ENCODE results near the gene UTP15.

UTP15 gene

DNA sequence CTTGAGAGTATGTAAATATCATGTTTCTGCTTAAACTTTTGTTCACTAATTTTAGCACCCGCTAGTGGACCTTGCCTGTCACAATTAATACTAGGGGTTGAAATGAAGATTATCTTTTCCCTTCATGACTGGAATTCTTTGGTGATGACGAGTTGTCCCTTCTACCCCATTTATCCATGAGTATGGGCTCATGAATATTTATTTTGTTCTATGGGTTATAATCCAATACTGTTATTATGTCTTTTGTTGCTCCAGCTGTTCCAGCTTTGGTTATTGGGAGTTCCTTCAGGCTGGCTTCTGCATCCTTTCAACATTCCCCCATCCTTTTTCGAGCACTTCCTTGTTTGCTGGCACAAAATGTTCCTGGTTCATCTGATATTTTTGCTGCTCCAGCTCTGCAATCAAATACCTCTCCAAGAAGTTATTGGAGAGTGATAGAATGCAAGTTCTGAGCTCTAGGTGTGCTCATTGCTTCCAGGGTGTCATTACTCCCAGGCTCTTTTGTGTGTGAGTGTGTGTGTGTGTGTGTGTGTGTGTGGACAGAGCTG, 40.7 kb downstream of the UTP15 start:
- Histone ChIP-seq H3K9me3 (ENCODE audit: insufficient read depth, low read depth, low read length) (0 out of 2 replicates have a peak, but pooled peaks cover 5% of the 10 kb centered on the region), H3K27me3 (ENCODE audit: insufficient read depth, low read length) (no peaks in the 10 kb centered on the region), H3K36me3 (ENCODE audit: insufficient read depth, low read length) (no peaks in the 10 kb centered on the region), H3K27ac (ENCODE audit: low read depth, low read length) (no peak overlapping the region), H3K4me1 (ENCODE audit: insufficient read depth, low read length) (no peaks in the 10 kb centered on the region), H3K4me3 (ENCODE audit: low read length) (no peak overlapping the region), H3K9ac (ENCODE audit: low read depth, low read length) (no peak overlapping the region)
- 100% methylated on average over 1 of the region's 3 CpGs for WGBS

DNA sequence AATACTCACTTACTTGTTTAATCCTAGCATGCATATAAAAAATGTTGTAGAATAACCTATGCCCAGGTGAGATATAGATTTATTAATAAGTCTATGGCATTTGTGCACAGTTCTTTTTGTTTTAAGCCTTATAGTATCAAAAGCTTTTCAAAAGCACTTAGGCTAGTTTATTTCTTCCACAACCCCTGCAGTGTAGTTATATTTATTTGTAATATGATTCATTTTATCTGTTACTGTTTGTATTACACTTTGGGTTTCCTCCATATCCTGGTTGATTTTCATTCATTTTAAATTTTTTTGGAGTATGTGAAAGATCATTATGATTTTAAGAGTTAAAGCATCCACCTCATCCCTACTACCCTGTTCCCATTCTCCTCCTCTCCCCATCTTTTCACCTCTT, 41.7 kb downstream of the UTP15 start:
- H3K4me1 ChIP-seq (ENCODE audit: insufficient read depth, low read length) = no peaks in the 10 kb centered on the region

DNA sequence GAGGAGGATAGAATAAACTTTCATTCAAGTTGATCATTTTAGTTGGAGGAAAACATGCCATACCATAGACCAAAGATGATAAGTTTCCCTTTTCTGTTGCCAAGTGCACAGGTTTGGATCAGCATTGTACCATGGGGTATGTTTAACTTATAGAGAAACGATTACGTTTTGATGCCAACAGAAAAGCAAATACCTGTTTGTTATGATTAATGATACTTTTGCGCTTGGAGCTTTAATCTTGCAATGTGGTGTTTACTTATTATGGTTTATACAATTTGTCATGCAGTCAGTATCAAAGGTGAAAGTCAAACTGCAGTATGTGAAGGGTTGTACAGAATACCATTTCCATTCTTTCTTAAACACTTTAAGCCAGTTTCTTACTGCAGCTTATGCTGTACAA, 47.3 kb downstream of the UTP15 start:
- whole genome bisulfite sequencing = 95% methylated on average over 3 of the region's 3 CpGs
- Histone ChIP-seq H3K4me3 (ENCODE audit: low read length) (no peak overlapping the region), H3K36me3 (ENCODE audit: insufficient read depth, low read length) (no peaks in the 10 kb centered on the region), H3K27ac (ENCODE audit: low read depth, low read length) (no peak overlapping the region), H3K9me3 (ENCODE audit: insufficient read depth, low read depth, low read length) (no peaks in the 10 kb centered on the region), H3K4me1 (ENCODE audit: insufficient read depth, low read length) (no peaks in the 10 kb centered on the region), H3K9ac (ENCODE audit: low read depth, low read length) (no peak overlapping the region), H3K27me3 (ENCODE audit: insufficient read depth, low read length) (no peaks in the 10 kb centered on the region)

More for the DNA sequence above, 41.7 kb downstream of the UTP15 start:
- no peaks in the 10 kb centered on the region for H3K9me3 ChIP-seq (ENCODE audit: insufficient read depth, low read depth, low read length)
- H3K27ac ChIP-seq (ENCODE audit: low read depth, low read length) = no peak overlapping the region
- no peaks in the 10 kb centered on the region for H3K36me3 ChIP-seq (ENCODE audit: insufficient read depth, low read length)
- H3K4me3 ChIP-seq (ENCODE audit: low read length) = no peak overlapping the region
- no peak overlapping the region for H3K9ac ChIP-seq (ENCODE audit: low read depth, low read length)
- H3K27me3 ChIP-seq (ENCODE audit: insufficient read depth, low read length) = no peaks in the 10 kb centered on the region

DNA sequence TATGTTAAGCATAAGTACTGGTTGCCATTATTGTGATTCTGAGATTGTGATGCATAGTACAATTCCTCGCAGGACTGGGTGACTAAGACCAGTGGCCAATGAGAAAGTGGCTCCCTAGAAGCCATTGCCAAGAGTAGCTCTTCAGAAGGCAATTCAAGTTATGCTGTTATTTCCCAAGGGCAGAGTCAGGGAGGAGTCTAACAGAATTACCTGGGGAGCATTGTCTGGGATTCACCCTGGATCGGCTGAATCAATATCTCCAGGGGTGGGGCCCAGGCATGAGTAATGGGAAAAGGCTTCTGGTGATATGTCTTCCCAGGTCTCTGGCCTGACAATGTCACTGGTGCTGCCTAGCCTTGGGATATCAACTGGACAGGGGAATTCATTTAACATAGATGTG, 49.5 kb downstream of the UTP15 start:
- H3K9ac ChIP-seq (ENCODE audit: low read depth, low read length) = no peak overlapping the region

DNA sequence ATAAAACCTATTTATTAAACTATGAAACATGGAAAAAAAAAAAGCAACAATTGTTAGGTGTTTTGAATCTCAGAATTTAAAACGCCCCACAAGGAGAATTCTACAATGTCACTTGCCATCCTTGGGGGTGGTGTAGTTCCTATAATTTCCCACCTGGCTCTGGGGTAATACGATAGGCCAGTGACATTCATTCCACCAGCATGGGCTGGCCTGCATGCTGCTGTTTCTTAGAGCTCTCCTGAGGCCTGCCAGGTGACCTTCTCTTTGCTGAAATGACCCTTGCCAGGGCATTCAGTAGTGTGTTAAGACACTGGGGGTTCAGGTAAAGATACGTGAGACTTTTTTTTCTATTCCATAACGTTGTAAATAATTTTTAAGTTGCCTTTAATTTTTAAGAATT, 50.4 kb downstream of the UTP15 start:
- Histone ChIP-seq H3K9me3 (ENCODE audit: insufficient read depth, low read depth, low read length) (no peaks in the 10 kb centered on the region), H3K36me3 (ENCODE audit: insufficient read depth, low read length) (no peaks in the 10 kb centered on the region), H3K27ac (ENCODE audit: low read depth, low read length) (no peak overlapping the region), H3K4me3 (ENCODE audit: low read length) (no peak overlapping the region), H3K27me3 (ENCODE audit: insufficient read depth, low read length) (no peaks in the 10 kb centered on the region), H3K4me1 (ENCODE audit: insufficient read depth, low read length) (no peaks in the 10 kb centered on the region), H3K9ac (ENCODE audit: low read depth, low read length) (no peak overlapping the region)
- 99% methylated on average over 3 of the region's 4 CpGs for WGBS

More for the DNA sequence above, 49.5 kb downstream of the UTP15 start:
- H3K36me3 ChIP-seq (ENCODE audit: insufficient read depth, low read length) = no peaks in the 10 kb centered on the region
- H3K27ac ChIP-seq (ENCODE audit: low read depth, low read length) = no peak overlapping the region
- no peaks in the 10 kb centered on the region for H3K4me1 ChIP-seq (ENCODE audit: insufficient read depth, low read length)
- 75% methylated on average over 2 of the region's 2 CpGs for WGBS
- no peak overlapping the region for H3K4me3 ChIP-seq (ENCODE audit: low read length)
- H3K27me3 ChIP-seq (ENCODE audit: insufficient read depth, low read length) = no peaks in the 10 kb centered on the region
- H3K9me3 ChIP-seq (ENCODE audit: insufficient read depth, low read depth, low read length) = no peaks in the 10 kb centered on the region

DNA sequence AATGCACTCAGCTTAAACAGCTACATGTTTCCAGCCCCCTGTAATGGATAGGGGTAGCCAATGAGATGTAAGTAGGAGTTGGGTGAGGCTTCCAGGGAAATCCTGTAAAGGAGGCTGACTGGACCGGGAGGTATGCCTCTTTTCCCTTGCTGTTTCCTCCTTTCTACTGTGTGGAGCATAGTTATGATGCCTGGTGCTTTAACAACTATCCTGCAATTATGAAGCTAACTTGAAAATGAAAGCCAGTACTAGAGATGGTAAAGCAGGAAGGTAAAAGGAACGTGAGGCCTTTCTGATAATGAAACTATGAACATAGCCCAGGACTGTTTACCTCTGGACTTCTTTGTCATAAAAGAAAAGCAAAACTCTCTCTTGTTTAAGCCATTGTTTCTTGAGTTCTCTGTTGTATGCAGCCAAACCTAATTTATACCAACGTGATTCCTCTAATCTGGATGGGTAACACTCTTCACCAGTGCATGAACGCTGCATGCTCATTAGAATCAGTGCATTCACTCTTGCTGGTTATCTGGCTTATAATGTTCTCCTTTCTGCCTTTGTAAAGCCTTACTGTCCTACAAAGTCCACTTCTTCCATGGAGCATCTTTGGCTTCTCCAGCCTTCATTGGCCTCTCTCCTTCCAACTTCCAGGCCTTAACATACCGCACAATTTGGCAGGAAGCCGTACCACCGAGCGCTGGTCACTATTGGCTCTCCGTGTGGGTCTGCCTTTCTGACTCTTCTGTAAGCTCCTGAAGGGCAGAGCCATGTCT, 52.2 kb downstream of the UTP15 start:
- Histone ChIP-seq H3K9me3 (ENCODE audit: insufficient read depth, low read depth, low read length) (no peaks in the 10 kb centered on the region), H3K27me3 (ENCODE audit: insufficient read depth, low read length) (no peaks in the 10 kb centered on the region), H3K27ac (ENCODE audit: low read depth, low read length) (no peak overlapping the region), H3K9ac (ENCODE audit: low read depth, low read length) (no peak overlapping the region), H3K4me1 (ENCODE audit: insufficient read depth, low read length) (0 out of 2 replicates have a peak, but pooled peaks cover 6% of the 10 kb centered on the region), H3K36me3 (ENCODE audit: insufficient read depth, low read length) (no peaks in the 10 kb centered on the region), H3K4me3 (ENCODE audit: low read length) (no peak overlapping the region)
- 76% methylated on average over 9 of the region's 9 CpGs for WGBS

DNA sequence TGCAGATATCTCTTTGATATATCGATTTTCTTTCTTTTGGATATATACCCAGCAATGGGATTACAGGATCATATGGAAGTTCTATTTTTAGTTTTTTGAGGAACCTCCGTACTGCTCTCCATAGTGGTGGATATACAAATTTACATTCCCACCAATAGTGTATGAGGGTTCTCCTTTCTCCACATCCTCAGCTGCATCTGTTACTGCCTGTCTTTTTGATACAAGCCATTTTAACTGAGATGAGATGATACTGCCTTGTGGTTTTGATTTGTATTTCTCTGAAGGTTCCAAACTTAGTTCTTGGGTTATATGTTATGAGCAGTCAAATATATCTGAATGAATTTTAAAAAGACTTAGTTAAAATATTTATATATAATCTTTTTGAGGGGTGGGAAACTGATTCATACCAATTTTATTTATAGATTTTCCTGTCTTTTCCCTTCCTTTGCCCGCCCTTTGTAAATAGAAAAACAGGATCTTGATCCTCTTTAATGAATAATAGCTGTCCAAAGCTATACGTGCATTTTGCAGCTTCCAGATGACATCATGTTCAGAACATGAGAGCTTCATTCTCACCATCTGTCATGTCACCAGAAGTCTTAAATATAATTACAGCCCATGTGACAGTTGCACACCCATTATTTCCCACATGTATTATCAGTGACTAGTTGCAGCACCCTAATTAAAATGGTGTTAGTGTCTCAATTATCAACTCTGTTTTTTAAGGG, 54.2 kb downstream of the UTP15 start:
- H3K36me3 ChIP-seq (ENCODE audit: insufficient read depth, low read length) = no peaks in the 10 kb centered on the region
- no peaks in the 10 kb centered on the region for H3K9me3 ChIP-seq (ENCODE audit: insufficient read depth, low read depth, low read length)
- H3K27me3 ChIP-seq (ENCODE audit: insufficient read depth, low read length) = peaks cover 5% of the 10 kb centered on the region; the same call in 1 of the 2 replicates
- 96% methylated on average over 3 of the region's 4 CpGs for WGBS
- no peak overlapping the region for H3K27ac ChIP-seq (ENCODE audit: low read depth, low read length)
- H3K9ac ChIP-seq (ENCODE audit: low read depth, low read length) = no peak overlapping the region
- H3K4me3 ChIP-seq (ENCODE audit: low read length) = no peak overlapping the region
- peaks cover 14% of the 10 kb centered on the region; the same call in 1 of the 2 replicates for H3K4me1 ChIP-seq (ENCODE audit: insufficient read depth, low read length)

DNA sequence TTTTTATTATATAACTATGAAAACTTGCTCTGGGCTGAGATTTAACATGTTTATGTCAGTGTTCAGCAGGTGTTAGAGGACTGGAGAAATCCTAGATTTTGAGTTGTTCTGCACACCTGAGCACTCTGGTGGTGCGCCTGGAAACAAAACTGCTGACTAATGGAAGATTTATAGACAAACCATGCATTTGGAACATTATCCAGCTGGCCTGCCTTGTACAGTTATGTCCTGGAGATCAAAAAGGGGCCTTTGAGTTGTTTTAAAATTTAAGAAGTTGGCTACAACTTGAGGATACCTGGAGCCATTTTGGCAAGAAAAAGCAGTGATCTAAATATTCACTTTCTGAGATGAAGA, 54.8 kb downstream of the UTP15 start:
- no peaks in the 10 kb centered on the region for H3K9me3 ChIP-seq (ENCODE audit: insufficient read depth, low read depth, low read length)
- H3K36me3 ChIP-seq (ENCODE audit: insufficient read depth, low read length) = no peaks in the 10 kb centered on the region
- H3K9ac ChIP-seq (ENCODE audit: low read depth, low read length) = no peak overlapping the region
- H3K27me3 ChIP-seq (ENCODE audit: insufficient read depth, low read length) = peaks cover 11% of the 10 kb centered on the region
- H3K4me1 ChIP-seq (ENCODE audit: insufficient read depth, low read length) = peaks cover 17% of the 10 kb centered on the region; the same call in 1 of the 2 replicates
- H3K4me3 ChIP-seq (ENCODE audit: low read length) = no peak overlapping the region
- WGBS = 91% methylated on average over 1 of the region's 1 CpG
- no peak overlapping the region for H3K27ac ChIP-seq (ENCODE audit: low read depth, low read length)

DNA sequence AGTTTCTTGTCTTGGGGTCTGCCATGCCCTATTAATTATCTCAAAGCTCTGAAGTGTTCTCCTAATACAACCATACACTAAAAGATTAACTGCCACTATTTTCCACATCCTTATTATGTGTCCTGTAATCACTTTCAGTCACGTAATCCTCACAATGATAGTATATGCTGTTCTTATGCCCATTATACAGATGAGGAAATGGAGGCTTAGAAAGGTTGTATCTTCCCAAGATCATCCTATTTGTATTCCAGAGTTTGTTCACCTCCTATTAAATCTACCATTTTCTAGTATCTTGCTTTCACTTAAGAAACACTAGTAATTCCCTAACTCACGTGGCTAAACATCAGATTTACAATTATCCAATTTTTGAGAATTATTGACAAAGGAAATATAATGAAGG, 57.5 kb downstream of the UTP15 start:
- 82% methylated on average over 2 of the region's 2 CpGs for WGBS
- H3K36me3 ChIP-seq (ENCODE audit: insufficient read depth, low read length) = no peaks in the 10 kb centered on the region
- no peaks in the 10 kb centered on the region for H3K9me3 ChIP-seq (ENCODE audit: insufficient read depth, low read depth, low read length)
- H3K4me1 ChIP-seq (ENCODE audit: insufficient read depth, low read length) = peaks cover 19% of the 10 kb centered on the region; the same call in 1 of the 2 replicates
- no peak overlapping the region for H3K4me3 ChIP-seq (ENCODE audit: low read length)
- no peak overlapping the region for H3K27ac ChIP-seq (ENCODE audit: low read depth, low read length)
- no peak overlapping the region for H3K9ac ChIP-seq (ENCODE audit: low read depth, low read length)
- H3K27me3 ChIP-seq (ENCODE audit: insufficient read depth, low read length) = peaks cover 35% of the 10 kb centered on the region

DNA sequence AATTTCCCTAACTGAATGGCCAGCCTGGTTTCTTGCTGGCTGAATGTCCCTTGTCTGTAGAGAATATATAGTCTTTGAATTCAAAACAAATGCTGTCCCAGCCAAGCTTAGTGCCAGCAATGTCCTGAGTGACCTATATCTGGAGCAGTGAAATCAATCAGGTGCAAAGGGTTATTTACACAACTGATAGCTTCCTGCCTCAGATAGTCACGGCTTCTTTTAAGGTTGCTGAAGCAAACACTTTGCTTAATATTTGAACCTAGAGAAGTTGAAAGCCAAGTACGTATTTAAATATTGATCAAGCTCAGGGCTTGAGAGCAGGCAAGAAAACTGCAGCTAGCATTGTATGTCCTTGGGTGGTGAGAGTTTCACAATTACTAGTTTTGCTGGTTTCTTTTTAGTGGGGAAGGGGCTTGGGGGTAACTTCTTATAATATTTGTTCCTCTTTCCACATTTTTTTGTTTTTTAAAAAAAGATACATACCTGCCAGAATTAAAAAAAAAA, 58.4 kb downstream of the UTP15 start:
- no peaks in the 10 kb centered on the region for H3K36me3 ChIP-seq (ENCODE audit: insufficient read depth, low read length)
- H3K4me3 ChIP-seq (ENCODE audit: low read length) = no peak overlapping the region
- H3K9me3 ChIP-seq (ENCODE audit: insufficient read depth, low read depth, low read length) = no peaks in the 10 kb centered on the region
- 79% methylated on average over 2 of the region's 2 CpGs for WGBS
- H3K9ac ChIP-seq (ENCODE audit: low read depth, low read length) = no peak overlapping the region
- H3K27me3 ChIP-seq (ENCODE audit: insufficient read depth, low read length) = peaks cover 44% of the 10 kb centered on the region
- peaks cover 19% of the 10 kb centered on the region; the same call in 1 of the 2 replicates for H3K4me1 ChIP-seq (ENCODE audit: insufficient read depth, low read length)
- H3K27ac ChIP-seq (ENCODE audit: low read depth, low read length) = no peak overlapping the region

DNA sequence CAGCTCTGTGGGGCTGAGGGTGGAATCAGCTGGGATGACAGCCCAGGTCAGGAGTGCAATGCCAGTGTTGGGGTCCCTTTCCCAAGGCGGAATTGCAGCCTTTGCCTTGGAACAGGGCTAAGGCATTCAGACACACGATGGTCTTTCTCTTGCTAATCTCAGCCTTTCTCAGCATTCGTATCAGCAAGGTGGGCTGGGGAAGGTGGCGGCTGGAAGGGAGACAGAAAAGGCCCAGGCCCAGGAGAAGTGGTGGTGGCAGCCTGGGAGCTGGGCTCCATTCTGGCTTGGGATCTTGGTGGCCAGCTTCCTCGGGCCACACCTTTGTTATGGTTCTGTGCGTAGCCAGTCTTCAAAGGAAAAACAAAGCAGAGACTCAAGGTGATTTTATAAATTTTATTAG, 59.3 kb downstream of the UTP15 start:
- WGBS = 47% methylated on average over 6 of the region's 6 CpGs
- no peak overlapping the region; the same call in 1 of the 2 replicates for H3K4me3 ChIP-seq (ENCODE audit: low read length)
- no peak overlapping the region for H3K9ac ChIP-seq (ENCODE audit: low read depth, low read length)
- H3K4me1 ChIP-seq (ENCODE audit: insufficient read depth, low read length) = peaks cover 19% of the 10 kb centered on the region; the same call in 1 of the 2 replicates
- H3K27me3 ChIP-seq (ENCODE audit: insufficient read depth, low read length) = peaks cover 54% of the 10 kb centered on the region
- H3K36me3 ChIP-seq (ENCODE audit: insufficient read depth, low read length) = no peaks in the 10 kb centered on the region
- no peaks in the 10 kb centered on the region for H3K9me3 ChIP-seq (ENCODE audit: insufficient read depth, low read depth, low read length)
- H3K27ac ChIP-seq (ENCODE audit: low read depth, low read length) = no peak overlapping the region
